ENCODE data around the gene ZNF18.
A peak's percentile ranks its signal among the peaks of the same experiment; 100 is the strongest.
"Not testable (repeated sequence)": the region's sequence is repeated elsewhere in the genome, so short reads cannot be mapped to it uniquely, and the experiment has no call there.

ZNF18 gene

GRCh38 chr17:12007466-12007865 is 10.2 kb upstream of the ZNF18 start:
- no peaks in the 10 kb centered on the region for H3K4me1 Mint-ChIP-seq (ENCODE audit: low read depth)

GRCh38 chr17:11999696-12000095 is 2.4 kb upstream of the ZNF18 start:
- DNase-seq: no peak
- H3K9me3 Mint-ChIP-seq: no peaks in the 10 kb centered on the region
- H3K27me3 Mint-ChIP-seq: no peaks in the 10 kb centered on the region
- H3K4me1 Mint-ChIP-seq (ENCODE audit: low read depth): peaks cover 18% of the 10 kb centered on the region
- H3K27ac Mint-ChIP-seq: no peak overlapping the region
- no peak overlapping the region for H3K4me3 Mint-ChIP-seq
- peaks cover 4% of the 10 kb centered on the region for H3K36me3 Mint-ChIP-seq (ENCODE audit: low read depth)

More at GRCh38 chr17:12007466-12007865, 10.2 kb upstream of the ZNF18 start:
- H3K27ac Mint-ChIP-seq: no peak overlapping the region
- no peak for DNase-seq
- H3K4me3 Mint-ChIP-seq: no peak overlapping the region
- H3K9me3 Mint-ChIP-seq: no peaks in the 10 kb centered on the region
- H3K27me3 Mint-ChIP-seq: peaks cover 7% of the 10 kb centered on the region
- H3K36me3 Mint-ChIP-seq (ENCODE audit: low read depth): no peaks in the 10 kb centered on the region

GRCh38 chr17:11997972-11998233 is 628 bp upstream of the ZNF18 start:
- peaks cover 25% of the 10 kb centered on the region for H3K4me1 Mint-ChIP-seq (ENCODE audit: low read depth)
- DNase-seq: no peak
- H3K36me3 Mint-ChIP-seq (ENCODE audit: low read depth): peaks cover 12% of the 10 kb centered on the region
- peak overlapping the region; percentile 84 for H3K4me3 Mint-ChIP-seq
- H3K27ac Mint-ChIP-seq: peak overlapping the region; percentile 90
- no peaks in the 10 kb centered on the region for H3K9me3 Mint-ChIP-seq
- no peaks in the 10 kb centered on the region for H3K27me3 Mint-ChIP-seq

GRCh38 chr17:11996722-11997146 is 541 bp downstream of the ZNF18 start:
- Mint-ChIP-seq H3K9me3 (no peaks in the 10 kb centered on the region), H3K4me3 (peak overlapping the region; percentile 88), H3K27me3 (no peaks in the 10 kb centered on the region), H3K36me3 (ENCODE audit: low read depth) (peaks cover 24% of the 10 kb centered on the region), H3K4me1 (ENCODE audit: low read depth) (peaks cover 30% of the 10 kb centered on the region), H3K27ac (peak overlapping the region; percentile 92)
- no peak for DNase-seq

- no peak for DNase-seq
- no peaks in the 10 kb centered on the region for H3K9me3 Mint-ChIP-seq
- H3K27me3 Mint-ChIP-seq: no peaks in the 10 kb centered on the region
- H3K4me3 Mint-ChIP-seq: no peak overlapping the region
- peaks cover 43% of the 10 kb centered on the region for H3K4me1 Mint-ChIP-seq (ENCODE audit: low read depth)
- peaks cover 67% of the 10 kb centered on the region for H3K36me3 Mint-ChIP-seq (ENCODE audit: low read depth)
- no peak overlapping the region for H3K27ac Mint-ChIP-seq
Observed at GRCh38 chr17:11991461-11991860, 5.8 kb downstream of the ZNF18 start.

- H3K27me3 Mint-ChIP-seq: no peaks in the 10 kb centered on the region
- H3K9me3 Mint-ChIP-seq: no peaks in the 10 kb centered on the region
- no peak for DNase-seq
- H3K4me3 Mint-ChIP-seq: no peak overlapping the region
- no peak overlapping the region for H3K27ac Mint-ChIP-seq
- peaks cover 38% of the 10 kb centered on the region for H3K4me1 Mint-ChIP-seq (ENCODE audit: low read depth)
- peaks cover 75% of the 10 kb centered on the region for H3K36me3 Mint-ChIP-seq (ENCODE audit: low read depth)
Observed at GRCh38 chr17:11990363-11990983, 6.8 kb downstream of the ZNF18 start.

- Mint-ChIP-seq H3K4me1 (ENCODE audit: low read depth) (peaks cover 20% of the 10 kb centered on the region), H3K4me3 (no peak overlapping the region), H3K27me3 (no peaks in the 10 kb centered on the region), H3K27ac (no peak overlapping the region), H3K9me3 (no peaks in the 10 kb centered on the region), H3K36me3 (ENCODE audit: low read depth) (peaks cover 86% of the 10 kb centered on the region)
- no peak for DNase-seq
Observed at GRCh38 chr17:11986942-11987329, 10.3 kb downstream of the ZNF18 start.

- Mint-ChIP-seq H3K27ac (no peak overlapping the region), H3K4me1 (ENCODE audit: low read depth) (peaks cover 20% of the 10 kb centered on the region), H3K4me3 (no peak overlapping the region), H3K9me3 (no peaks in the 10 kb centered on the region), H3K36me3 (ENCODE audit: low read depth) (peaks cover 91% of the 10 kb centered on the region), H3K27me3 (no peaks in the 10 kb centered on the region)
- no peak for DNase-seq
Observed at GRCh38 chr17:11986179-11986941, 10.9 kb downstream of the ZNF18 start.

GRCh38 chr17:11981862-11982261 is 15.4 kb downstream of the ZNF18 start:
- Mint-ChIP-seq H3K4me1 (ENCODE audit: low read depth) (peaks cover 2% of the 10 kb centered on the region), H3K9me3 (no peaks in the 10 kb centered on the region), H3K27me3 (no peaks in the 10 kb centered on the region), H3K36me3 (ENCODE audit: low read depth) (peaks cover 85% of the 10 kb centered on the region), H3K4me3 (no peak overlapping the region), H3K27ac (no peak overlapping the region)
- DNase-seq: no peak

GRCh38 chr17:11980813-11981212 is 16.5 kb downstream of the ZNF18 start:
- Mint-ChIP-seq H3K27ac (no peak overlapping the region), H3K9me3 (no peaks in the 10 kb centered on the region), H3K4me1 (ENCODE audit: low read depth) (no peaks in the 10 kb centered on the region), H3K4me3 (no peak overlapping the region), H3K27me3 (no peaks in the 10 kb centered on the region), H3K36me3 (ENCODE audit: low read depth) (peaks cover 87% of the 10 kb centered on the region)
- no peak for DNase-seq

- no peak overlapping the region for H3K27ac Mint-ChIP-seq
- no peaks in the 10 kb centered on the region for H3K4me1 Mint-ChIP-seq (ENCODE audit: low read depth)
- H3K36me3 Mint-ChIP-seq (ENCODE audit: low read depth): peaks cover 87% of the 10 kb centered on the region
- H3K4me3 Mint-ChIP-seq: no peak overlapping the region
- H3K27me3 Mint-ChIP-seq: no peaks in the 10 kb centered on the region
- DNase-seq: no peak
- peaks cover 2% of the 10 kb centered on the region for H3K9me3 Mint-ChIP-seq
Observed at GRCh38 chr17:11979795-11980194, 17.5 kb downstream of the ZNF18 start.

- not testable (repeated sequence) for H3K4me3 Mint-ChIP-seq; DNase-seq; H3K27ac Mint-ChIP-seq; H3K4me1 Mint-ChIP-seq (ENCODE audit: low read depth); H3K27me3 Mint-ChIP-seq
- Mint-ChIP-seq H3K9me3 (peaks cover 35% of the 10 kb centered on the region), H3K36me3 (ENCODE audit: low read depth) (peaks cover 76% of the 10 kb centered on the region)
Observed at GRCh38 chr17:11972741-11973140, 24.5 kb downstream of the ZNF18 start.

GRCh38 chr17:11969565-11969964 is 27.7 kb downstream of the ZNF18 start:
- H3K4me3 Mint-ChIP-seq: no peak overlapping the region
- H3K27me3 Mint-ChIP-seq: no peaks in the 10 kb centered on the region
- no peak overlapping the region for H3K27ac Mint-ChIP-seq
- H3K9me3 Mint-ChIP-seq: peaks cover 57% of the 10 kb centered on the region
- no peaks in the 10 kb centered on the region for H3K4me1 Mint-ChIP-seq (ENCODE audit: low read depth)
- no peak for DNase-seq
- H3K36me3 Mint-ChIP-seq (ENCODE audit: low read depth): peaks cover 70% of the 10 kb centered on the region

GRCh38 chr17:11954936-11955335 is 42.3 kb downstream of the ZNF18 start:
- H3K36me3 Mint-ChIP-seq (ENCODE audit: low read depth): peaks cover 55% of the 10 kb centered on the region
- H3K4me1 Mint-ChIP-seq (ENCODE audit: low read depth): no peaks in the 10 kb centered on the region
- H3K27me3 Mint-ChIP-seq: no peaks in the 10 kb centered on the region
- H3K27ac Mint-ChIP-seq: no peak overlapping the region
- DNase-seq: no peak
- H3K9me3 Mint-ChIP-seq: peaks cover 39% of the 10 kb centered on the region
- H3K4me3 Mint-ChIP-seq: no peak overlapping the region

- Mint-ChIP-seq H3K27ac (no peak overlapping the region), H3K9me3 (peaks cover 36% of the 10 kb centered on the region), H3K27me3 (no peaks in the 10 kb centered on the region), H3K4me3 (no peak overlapping the region), H3K36me3 (ENCODE audit: low read depth) (peaks cover 52% of the 10 kb centered on the region), H3K4me1 (ENCODE audit: low read depth) (no peaks in the 10 kb centered on the region)
- no peak for DNase-seq
Observed at GRCh38 chr17:11953924-11954323, 43.4 kb downstream of the ZNF18 start.

All from activated T-cell treated with anti-CD3 and anti-CD28 coated beads, Interleukin-2, amount 50 U/mL, for 24 hours (primary cell).